K562 (cell line): ENCODE data around the gene EHBP1L1. TPM values are rescaled to one million over a fixed set of nuclear protein-coding genes. Genes with fewer than 3 reads are reported as not detected.

ENCODE experiments used
- GATAD2B ChIP-seq: fragments of 450-650 bp; IDR thresholded peaks from 2 replicates; pipeline ENCODE4 v1.6.1; 2017; ENCODE audit warnings: mild to moderate bottlenecking, borderline replicate concordance
- NR2C1 ChIP-seq, 2 experiments: fragments of 450-650 bp; IDR thresholded peaks; 2 replicates each; pipeline ENCODE4 v1.6.1; 2017; ENCODE audit warnings: mild to moderate bottlenecking in 2 of 2, antibody characterized with exemption in 1 of 2, inconsistent platforms in 1 of 2, missing compliant biosample characterization in 1 of 2, missing genetic modification characterization in 1 of 2
- RERE ChIP-seq: sonication (generic); formaldehyde crosslinking; IDR thresholded peaks from 2 replicates; pipeline ENCODE4 v1.8.0; 2023; ENCODE audit warnings: missing genetic modification reagents, mild to moderate bottlenecking, borderline replicate concordance
- polyA plus RNA-seq, 8 experiments: library from polyadenylated mRNA; depleted of rRNA in 4 of 8; stranded (reverse) in 5 of 8; unstranded in 3 of 8; fragments of >200 nt; fragmentation: Nextera tagmentation in 2 of 8; fragmentation: Illumina TruSeq in 1 of 8; extraction: Ambion mirVana in 2 of 8; extraction: Trizol in 1 of 8; gene quantifications; 2 replicates each; pipeline versions ENCODE4 v1.2.1 to v1.2.3, GENCODE V29; 2011 to 2014; ENCODE audit warnings: inconsistent platforms in 1 of 8, missing spikeins in 1 of 8
- total RNA-seq, 7 experiments: library from RNA; depleted of rRNA in 6 of 7; stranded (reverse); fragments of >200 nt in 6 of 7; fragmentation: Illumina TruSeq in 2 of 7; extraction: Trizol in 2 of 7; gene quantifications; 2 replicates each; pipeline versions ENCODE4 v1.2.1 to v1.2.3, GENCODE V29; 2011 to 2021; ENCODE audit warnings: low replicate concordance in 1 of 7
- TF ChIP-seq, protein P1 (sequence below): fragments of 450-650 bp; IDR thresholded peaks from 2 replicates; pipeline ENCODE4 v1.6.1; 2016; ENCODE audit warnings: mild to moderate bottlenecking, moderate library complexity
- TF ChIP-seq, protein P2 (sequence below): fragments of 450-650 bp; IDR thresholded peaks from 2 replicates; pipeline ENCODE4 v1.7.1; 2018; ENCODE audit warnings: mild to moderate bottlenecking, low read depth; ENCODE audit not compliant: partially characterized antibody

The EHBP1L1 gene
- total and polyA plus RNA-seq, 9 of the 15 experiments (the other 6 are each of a cell fraction or from before 2014, with no cell fraction given) = 0.03 to 87.1 (median 26.3) TPM

DNA sequence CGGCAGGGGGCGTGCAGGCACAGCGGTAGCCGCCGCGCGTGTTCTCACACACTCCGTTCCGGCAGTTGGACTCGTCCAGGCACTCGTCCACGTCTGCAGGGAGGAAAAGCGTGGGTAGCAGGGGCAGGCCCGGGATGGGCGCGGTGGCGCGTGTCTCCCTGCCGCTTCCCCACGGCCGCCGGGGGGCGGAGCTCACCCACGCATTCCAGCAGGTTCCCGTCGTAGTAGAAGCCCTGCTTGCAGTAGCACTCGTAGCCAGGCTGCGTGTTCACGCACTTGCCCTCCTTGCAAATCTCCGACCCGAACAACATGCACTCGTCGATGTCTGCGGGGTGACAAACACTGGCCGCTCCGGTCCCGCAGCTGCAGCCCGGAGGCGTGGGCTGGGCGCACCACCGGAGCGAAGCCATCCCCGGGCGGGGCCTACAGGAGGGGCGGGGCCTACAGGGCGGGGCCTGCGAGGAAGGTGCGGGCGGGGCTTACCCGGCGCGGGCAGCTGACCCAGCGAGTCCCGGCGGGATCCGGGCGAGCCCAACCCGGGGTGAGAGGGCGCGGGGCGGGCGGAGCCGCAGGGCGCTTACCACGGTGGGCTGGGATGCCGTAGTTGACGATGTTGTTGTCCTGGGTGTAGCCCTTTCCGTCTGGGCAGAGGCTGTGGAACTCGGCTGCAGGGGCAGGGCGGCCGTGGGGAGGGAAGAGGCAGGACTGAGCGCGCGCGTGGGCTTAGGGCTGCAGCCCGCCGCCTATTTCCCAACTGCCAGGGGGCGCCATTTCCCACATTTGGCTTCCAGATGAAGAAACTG lies 35.4 kb upstream of the EHBP1L1 start (continued):
- TF ChIP-seq, protein P1, sequence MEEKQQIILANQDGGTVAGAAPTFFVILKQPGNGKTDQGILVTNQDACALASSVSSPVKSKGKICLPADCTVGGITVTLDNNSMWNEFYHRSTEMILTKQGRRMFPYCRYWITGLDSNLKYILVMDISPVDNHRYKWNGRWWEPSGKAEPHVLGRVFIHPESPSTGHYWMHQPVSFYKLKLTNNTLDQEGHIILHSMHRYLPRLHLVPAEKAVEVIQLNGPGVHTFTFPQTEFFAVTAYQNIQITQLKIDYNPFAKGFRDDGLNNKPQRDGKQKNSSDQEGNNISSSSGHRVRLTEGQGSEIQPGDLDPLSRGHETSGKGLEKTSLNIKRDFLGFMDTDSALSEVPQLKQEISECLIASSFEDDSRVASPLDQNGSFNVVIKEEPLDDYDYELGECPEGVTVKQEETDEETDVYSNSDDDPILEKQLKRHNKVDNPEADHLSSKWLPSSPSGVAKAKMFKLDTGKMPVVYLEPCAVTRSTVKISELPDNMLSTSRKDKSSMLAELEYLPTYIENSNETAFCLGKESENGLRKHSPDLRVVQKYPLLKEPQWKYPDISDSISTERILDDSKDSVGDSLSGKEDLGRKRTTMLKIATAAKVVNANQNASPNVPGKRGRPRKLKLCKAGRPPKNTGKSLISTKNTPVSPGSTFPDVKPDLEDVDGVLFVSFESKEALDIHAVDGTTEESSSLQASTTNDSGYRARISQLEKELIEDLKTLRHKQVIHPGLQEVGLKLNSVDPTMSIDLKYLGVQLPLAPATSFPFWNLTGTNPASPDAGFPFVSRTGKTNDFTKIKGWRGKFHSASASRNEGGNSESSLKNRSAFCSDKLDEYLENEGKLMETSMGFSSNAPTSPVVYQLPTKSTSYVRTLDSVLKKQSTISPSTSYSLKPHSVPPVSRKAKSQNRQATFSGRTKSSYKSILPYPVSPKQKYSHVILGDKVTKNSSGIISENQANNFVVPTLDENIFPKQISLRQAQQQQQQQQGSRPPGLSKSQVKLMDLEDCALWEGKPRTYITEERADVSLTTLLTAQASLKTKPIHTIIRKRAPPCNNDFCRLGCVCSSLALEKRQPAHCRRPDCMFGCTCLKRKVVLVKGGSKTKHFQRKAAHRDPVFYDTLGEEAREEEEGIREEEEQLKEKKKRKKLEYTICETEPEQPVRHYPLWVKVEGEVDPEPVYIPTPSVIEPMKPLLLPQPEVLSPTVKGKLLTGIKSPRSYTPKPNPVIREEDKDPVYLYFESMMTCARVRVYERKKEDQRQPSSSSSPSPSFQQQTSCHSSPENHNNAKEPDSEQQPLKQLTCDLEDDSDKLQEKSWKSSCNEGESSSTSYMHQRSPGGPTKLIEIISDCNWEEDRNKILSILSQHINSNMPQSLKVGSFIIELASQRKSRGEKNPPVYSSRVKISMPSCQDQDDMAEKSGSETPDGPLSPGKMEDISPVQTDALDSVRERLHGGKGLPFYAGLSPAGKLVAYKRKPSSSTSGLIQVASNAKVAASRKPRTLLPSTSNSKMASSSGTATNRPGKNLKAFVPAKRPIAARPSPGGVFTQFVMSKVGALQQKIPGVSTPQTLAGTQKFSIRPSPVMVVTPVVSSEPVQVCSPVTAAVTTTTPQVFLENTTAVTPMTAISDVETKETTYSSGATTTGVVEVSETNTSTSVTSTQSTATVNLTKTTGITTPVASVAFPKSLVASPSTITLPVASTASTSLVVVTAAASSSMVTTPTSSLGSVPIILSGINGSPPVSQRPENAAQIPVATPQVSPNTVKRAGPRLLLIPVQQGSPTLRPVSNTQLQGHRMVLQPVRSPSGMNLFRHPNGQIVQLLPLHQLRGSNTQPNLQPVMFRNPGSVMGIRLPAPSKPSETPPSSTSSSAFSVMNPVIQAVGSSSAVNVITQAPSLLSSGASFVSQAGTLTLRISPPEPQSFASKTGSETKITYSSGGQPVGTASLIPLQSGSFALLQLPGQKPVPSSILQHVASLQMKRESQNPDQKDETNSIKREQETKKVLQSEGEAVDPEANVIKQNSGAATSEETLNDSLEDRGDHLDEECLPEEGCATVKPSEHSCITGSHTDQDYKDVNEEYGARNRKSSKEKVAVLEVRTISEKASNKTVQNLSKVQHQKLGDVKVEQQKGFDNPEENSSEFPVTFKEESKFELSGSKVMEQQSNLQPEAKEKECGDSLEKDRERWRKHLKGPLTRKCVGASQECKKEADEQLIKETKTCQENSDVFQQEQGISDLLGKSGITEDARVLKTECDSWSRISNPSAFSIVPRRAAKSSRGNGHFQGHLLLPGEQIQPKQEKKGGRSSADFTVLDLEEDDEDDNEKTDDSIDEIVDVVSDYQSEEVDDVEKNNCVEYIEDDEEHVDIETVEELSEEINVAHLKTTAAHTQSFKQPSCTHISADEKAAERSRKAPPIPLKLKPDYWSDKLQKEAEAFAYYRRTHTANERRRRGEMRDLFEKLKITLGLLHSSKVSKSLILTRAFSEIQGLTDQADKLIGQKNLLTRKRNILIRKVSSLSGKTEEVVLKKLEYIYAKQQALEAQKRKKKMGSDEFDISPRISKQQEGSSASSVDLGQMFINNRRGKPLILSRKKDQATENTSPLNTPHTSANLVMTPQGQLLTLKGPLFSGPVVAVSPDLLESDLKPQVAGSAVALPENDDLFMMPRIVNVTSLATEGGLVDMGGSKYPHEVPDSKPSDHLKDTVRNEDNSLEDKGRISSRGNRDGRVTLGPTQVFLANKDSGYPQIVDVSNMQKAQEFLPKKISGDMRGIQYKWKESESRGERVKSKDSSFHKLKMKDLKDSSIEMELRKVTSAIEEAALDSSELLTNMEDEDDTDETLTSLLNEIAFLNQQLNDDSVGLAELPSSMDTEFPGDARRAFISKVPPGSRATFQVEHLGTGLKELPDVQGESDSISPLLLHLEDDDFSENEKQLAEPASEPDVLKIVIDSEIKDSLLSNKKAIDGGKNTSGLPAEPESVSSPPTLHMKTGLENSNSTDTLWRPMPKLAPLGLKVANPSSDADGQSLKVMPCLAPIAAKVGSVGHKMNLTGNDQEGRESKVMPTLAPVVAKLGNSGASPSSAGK = peak; percentile 48
- TF ChIP-seq RERE (CRISPR knock-in tag) = no peak
- TF ChIP-seq GATAD2B = peak; percentile 44; the same call in 1 of the 2 replicates
- TF ChIP-seq NR2C1 (IDR thresholded peaks at IDR 0.05) = peak; percentile 74
- TF ChIP-seq NR2C1 (tag; IDR thresholded peaks at IDR 0.05) = peak; percentile 85
- TF ChIP-seq, protein P2, sequence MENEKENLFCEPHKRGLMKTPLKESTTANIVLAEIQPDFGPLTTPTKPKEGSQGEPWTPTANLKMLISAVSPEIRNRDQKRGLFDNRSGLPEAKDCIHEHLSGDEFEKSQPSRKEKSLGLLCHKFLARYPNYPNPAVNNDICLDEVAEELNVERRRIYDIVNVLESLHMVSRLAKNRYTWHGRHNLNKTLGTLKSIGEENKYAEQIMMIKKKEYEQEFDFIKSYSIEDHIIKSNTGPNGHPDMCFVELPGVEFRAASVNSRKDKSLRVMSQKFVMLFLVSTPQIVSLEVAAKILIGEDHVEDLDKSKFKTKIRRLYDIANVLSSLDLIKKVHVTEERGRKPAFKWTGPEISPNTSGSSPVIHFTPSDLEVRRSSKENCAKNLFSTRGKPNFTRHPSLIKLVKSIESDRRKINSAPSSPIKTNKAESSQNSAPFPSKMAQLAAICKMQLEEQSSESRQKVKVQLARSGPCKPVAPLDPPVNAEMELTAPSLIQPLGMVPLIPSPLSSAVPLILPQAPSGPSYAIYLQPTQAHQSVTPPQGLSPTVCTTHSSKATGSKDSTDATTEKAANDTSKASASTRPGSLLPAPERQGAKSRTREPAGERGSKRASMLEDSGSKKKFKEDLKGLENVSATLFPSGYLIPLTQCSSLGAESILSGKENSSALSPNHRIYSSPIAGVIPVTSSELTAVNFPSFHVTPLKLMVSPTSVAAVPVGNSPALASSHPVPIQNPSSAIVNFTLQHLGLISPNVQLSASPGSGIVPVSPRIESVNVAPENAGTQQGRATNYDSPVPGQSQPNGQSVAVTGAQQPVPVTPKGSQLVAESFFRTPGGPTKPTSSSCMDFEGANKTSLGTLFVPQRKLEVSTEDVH = no peak
